HepG2 (cell line): ENCODE measurements around the gene RBM19. TPM values are rescaled to one million over a fixed set of nuclear protein-coding genes. Genes with fewer than 3 reads are reported as not detected.
A peak's percentile ranks its signal among the peaks of the same experiment; 100 is the strongest.

Experiments used
- AHR ChIP-seq: IDR thresholded peaks from 2 replicates; pipeline ENCODE4 v1.6.1; 2018; ENCODE audit warnings: missing genetic modification reagents, missing compliant biosample characterization
- ARNTL ChIP-seq: sonication (generic); formaldehyde crosslinking; IDR thresholded peaks from 2 replicates; pipeline ENCODE4 v1.4.0; 2020; ENCODE audit warnings: mild to moderate bottlenecking, missing genetic modification reagents
- CBFB ChIP-seq: sonication (generic); formaldehyde crosslinking; IDR thresholded peaks from 2 replicates; pipeline ENCODE4 v1.4.0; 2020; ENCODE audit warnings: missing genetic modification reagents
- DDIT3 ChIP-seq: sonication (generic); formaldehyde crosslinking; IDR thresholded peaks from 2 replicates; pipeline ENCODE4 v1.4.0; 2020; ENCODE audit warnings: mild to moderate bottlenecking, missing genetic modification reagents
- ELF4 ChIP-seq: sonication (generic); formaldehyde crosslinking; IDR thresholded peaks from 2 replicates; pipeline ENCODE4 v1.5.0; 2020; ENCODE audit warnings: missing genetic modification reagents, mild to moderate bottlenecking, moderate library complexity, borderline replicate concordance
- FOXM1 ChIP-seq: sonication (generic); formaldehyde crosslinking; IDR thresholded peaks from 2 replicates; pipeline ENCODE4 v1.5.0; 2020; ENCODE audit warnings: missing genetic modification reagents
- GLI4 ChIP-seq: sonication (generic); formaldehyde crosslinking; IDR thresholded peaks from 2 replicates; pipeline ENCODE4 v1.5.1; 2020; ENCODE audit warnings: missing genetic modification reagents, mild to moderate bottlenecking, moderate library complexity, borderline replicate concordance
- HOXA7 ChIP-seq: sonication (generic); formaldehyde crosslinking; IDR thresholded peaks from 2 replicates; pipeline ENCODE4 v1.8.1; 2022; ENCODE audit warnings: mild to moderate bottlenecking, missing genetic modification reagents, moderate library complexity
- JARID2 ChIP-seq: sonication (generic); formaldehyde crosslinking; IDR thresholded peaks from 2 replicates; pipeline ENCODE4 v1.8.1; 2023; ENCODE audit warnings: missing genetic modification reagents, inconsistent platforms; ENCODE audit not compliant: insufficient replicate concordance
- NR2F1 ChIP-seq, 2 experiments: fragments of 450-650 bp in 1 of 2; formaldehyde crosslinking in 1 of 2; IDR thresholded peaks; 2 replicates each; pipeline versions ENCODE4 v1.5.0 to v1.6.1; 2016 to 2020; ENCODE audit warnings: mild to moderate bottlenecking in 1 of 2, missing compliant biosample characterization in 1 of 2, missing genetic modification reagents in 1 of 2, moderate library complexity in 1 of 2
- RBM39 ChIP-seq: fragments of 200-400 bp; formaldehyde crosslinking; IDR thresholded peaks from one replicate; pipeline ENCODE4 v1.6.1; 2018; ENCODE audit warnings: antibody characterized with exemption, mild to moderate bottlenecking, low read depth, low read length; ENCODE audit not compliant: poor library complexity, severe bottlenecking
- SALL1 ChIP-seq: sonication (generic); formaldehyde crosslinking; IDR thresholded peaks from 2 replicates; pipeline ENCODE4 v1.8.0; 2022; ENCODE audit warnings: mild to moderate bottlenecking, missing genetic modification reagents
- SRSF9 ChIP-seq: fragments of 200-400 bp; formaldehyde crosslinking; IDR thresholded peaks from 2 replicates; pipeline ENCODE4 v1.6.1; 2018; ENCODE audit warnings: borderline replicate concordance, mild to moderate bottlenecking, low read depth, low read length; ENCODE audit not compliant: insufficient read depth, poor library complexity, severe bottlenecking
- THAP11 ChIP-seq: IDR thresholded peaks from 2 replicates; pipeline ENCODE4 v1.6.1; 2016; ENCODE audit warnings: missing biosample characterization, missing genetic modification reagents
- TOE1 ChIP-seq: sonication (generic); formaldehyde crosslinking; IDR thresholded peaks from 2 replicates; pipeline ENCODE4 v1.4.0; 2020; ENCODE audit warnings: mild to moderate bottlenecking, missing genetic modification reagents
- TRAFD1 ChIP-seq: sonication (generic); formaldehyde crosslinking; IDR thresholded peaks from 2 replicates; pipeline ENCODE4 v1.5.1; 2020; ENCODE audit warnings: missing genetic modification reagents, mild to moderate bottlenecking, borderline replicate concordance
- ZBTB25 ChIP-seq: IDR thresholded peaks from 2 replicates; pipeline ENCODE4 v1.6.1; 2018; ENCODE audit warnings: missing genetic modification reagents
- ZNF234 ChIP-seq: sonication (generic); formaldehyde crosslinking; conservative IDR thresholded peaks from 2 replicates; pipeline ENCODE4 v1.5.1; 2020; ENCODE audit warnings: mild to moderate bottlenecking, missing genetic modification reagents
- ZNF260 ChIP-seq: sonication (generic); formaldehyde crosslinking; IDR thresholded peaks from 2 replicates; pipeline ENCODE4 v1.4.0; 2020; ENCODE audit warnings: missing genetic modification reagents, low read depth, mild to moderate bottlenecking, borderline replicate concordance
- ZNF557 ChIP-seq: sonication (generic); formaldehyde crosslinking; IDR thresholded peaks from 2 replicates; pipeline ENCODE4 v1.4.0; 2020; ENCODE audit warnings: missing genetic modification reagents
- ZNF615 ChIP-seq: sonication (generic); formaldehyde crosslinking; IDR thresholded peaks from 2 replicates; pipeline ENCODE4 v1.5.0; 2020; ENCODE audit warnings: mild to moderate bottlenecking, missing genetic modification reagents, borderline replicate concordance
- ZNF792 ChIP-seq: IDR thresholded peaks from 2 replicates; pipeline ENCODE4 v1.6.1; 2016
- polyA plus RNA-seq, 8 experiments: library from polyadenylated mRNA; depleted of rRNA in 3 of 8; stranded (reverse) in 7 of 8; unstranded in 1 of 8; fragments of >200 nt; fragmentation: Illumina TruSeq in 4 of 8; extraction: Trizol in 4 of 8; gene quantifications; 2 replicates each; pipeline versions ENCODE4 v1.2.1 to v1.2.3, GENCODE V29; 2011 to 2016; ENCODE audit warnings: low read depth in 4 of 8, missing spikeins in 1 of 8, mixed read lengths in 1 of 8; ENCODE audit not compliant: insufficient read depth in 1 of 8
- total RNA-seq, 5 experiments: library from RNA; depleted of rRNA; stranded (reverse); fragments of >200 nt; fragmentation: Illumina TruSeq; extraction: Trizol; gene quantifications; 2 replicates each; pipeline ENCODE4 v1.2.3, GENCODE V29; 2016; ENCODE audit warnings: low read depth in 1 of 5

The RBM19 gene
- total and polyA plus RNA-seq, 2 of the 13 experiments (the other 11 are each of a cell fraction or from before 2014, with no cell fraction given) = 19.3 to 32.2 TPM

- TF ChIP-seq THAP11 (CRISPR knock-in tag) = peak; percentile 15; the same call in 1 of the 2 replicates
- TF ChIP-seq FOXM1 = no peak
- no peak for TF ChIP-seq ZNF260 (CRISPR knock-in tag)
- no peak for TF ChIP-seq RBM39
- TF ChIP-seq TOE1 (CRISPR knock-in tag) = no peak
- TF ChIP-seq TRAFD1 (CRISPR knock-in tag) = no peak
- TF ChIP-seq NR2F1 (CRISPR knock-in tag; IDR thresholded peaks at IDR 0.05) = no peak
- no peak for TF ChIP-seq AHR (CRISPR knock-in tag)
- TF ChIP-seq GLI4 (CRISPR knock-in tag) = no peak
- TF ChIP-seq CBFB (CRISPR knock-in tag) = no peak
- TF ChIP-seq HOXA7 (CRISPR knock-in tag) = no peak
- no peak for TF ChIP-seq SRSF9
- TF ChIP-seq ARNTL (CRISPR knock-in tag) = 0 out of 2 replicates have a peak, but pooled peaks have one; percentile 35
- peak; percentile 52; the same call in 1 of the 2 replicates for TF ChIP-seq SALL1 (CRISPR knock-in tag)
- TF ChIP-seq ZNF792 (CRISPR knock-in tag) = no peak
- no peak for TF ChIP-seq ZNF615 (CRISPR knock-in tag)
- TF ChIP-seq DDIT3 = no peak
- TF ChIP-seq ELF4 (CRISPR knock-in tag) = no peak
- TF ChIP-seq ZNF234 (CRISPR knock-in tag) = no peak
- TF ChIP-seq JARID2 = no peak
- TF ChIP-seq ZNF557 = no peak
- TF ChIP-seq ZBTB25 (CRISPR knock-in tag) = no peak
Observed at GRCh38 chr12:113808095-113808951, 157.8 kb downstream of the RBM19 start (continued).
